HG03378 (cell line): ENCODE measurements around the gene METTL21A.

Experiments
- ATAC-seq: cut with Tn5 transposase; IDR thresholded peaks from one replicate; pipeline ENCODE4 v1.9.1; 2021; ENCODE audit warnings: mild to moderate bottlenecking, moderate library complexity; ENCODE audit not compliant: unreplicated experiment

Gene METTL21A

DNA sequence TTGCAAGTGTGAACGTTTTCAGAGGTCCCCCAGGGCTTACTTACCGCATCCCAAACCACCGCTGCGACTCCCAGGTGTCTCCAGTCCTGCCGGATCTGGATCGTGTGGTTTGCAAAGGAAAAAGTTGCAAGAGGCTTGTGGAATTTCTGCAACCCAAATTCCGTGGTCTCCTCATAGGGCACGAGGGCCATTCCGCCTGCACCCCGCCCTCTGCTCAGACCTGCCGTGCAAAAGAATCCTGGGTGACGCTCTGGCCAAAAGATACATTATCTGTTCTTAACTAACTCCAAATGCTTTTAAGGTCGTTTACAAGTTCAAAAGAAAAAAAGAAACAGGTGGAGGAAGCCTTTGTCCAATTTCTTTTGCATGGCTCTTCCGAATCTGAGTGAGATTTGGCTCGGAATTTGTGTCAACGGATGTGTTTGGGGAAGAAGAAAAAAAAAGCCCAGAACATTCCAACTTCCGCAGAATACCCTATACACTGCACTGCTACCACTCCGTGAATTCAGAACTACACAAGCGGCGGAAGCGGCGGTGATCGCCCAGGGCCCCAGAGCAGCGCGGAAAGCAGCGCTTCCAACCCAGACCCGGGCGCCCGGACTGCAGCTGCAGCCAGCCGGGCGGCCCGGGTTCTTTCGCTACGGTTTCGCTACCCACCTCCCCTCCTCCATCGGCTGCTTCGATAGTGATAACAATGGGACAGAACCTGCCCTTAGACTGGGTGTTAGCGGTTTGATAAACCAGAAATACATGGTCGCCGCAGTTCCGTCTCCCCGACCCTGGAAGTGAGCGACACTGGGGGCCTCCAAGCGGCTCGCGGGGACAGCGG lies 795 bp downstream of the METTL21A start:
- ATAC-seq = peak; percentile 28

- ATAC-seq = no peak
These were observed 3.6 kb downstream of the METTL21A start for GRCh38 chr2:207621501-207622039.

DNA sequence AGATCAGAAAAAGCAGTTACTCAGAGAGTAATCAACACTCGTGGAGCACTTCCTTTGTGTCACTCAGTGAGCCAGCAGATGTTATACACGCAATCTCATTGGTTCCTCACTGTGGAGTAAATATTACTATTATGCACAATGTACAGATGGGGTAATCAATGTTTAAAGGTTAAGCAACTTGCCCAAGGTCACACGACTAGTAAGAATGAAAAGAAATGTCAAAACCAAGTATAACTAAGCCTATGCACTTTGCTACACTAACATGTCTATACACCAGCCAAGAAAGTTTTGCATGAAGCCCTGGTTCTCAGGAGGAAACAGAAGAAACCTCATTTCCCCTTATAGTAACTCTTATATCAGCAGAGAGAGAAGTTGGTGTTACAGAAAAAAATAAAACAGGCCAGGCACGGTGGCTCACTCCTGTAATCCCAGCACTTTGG lies 5.4 kb downstream of the METTL21A start:
- ATAC-seq = peak; percentile 46

DNA sequence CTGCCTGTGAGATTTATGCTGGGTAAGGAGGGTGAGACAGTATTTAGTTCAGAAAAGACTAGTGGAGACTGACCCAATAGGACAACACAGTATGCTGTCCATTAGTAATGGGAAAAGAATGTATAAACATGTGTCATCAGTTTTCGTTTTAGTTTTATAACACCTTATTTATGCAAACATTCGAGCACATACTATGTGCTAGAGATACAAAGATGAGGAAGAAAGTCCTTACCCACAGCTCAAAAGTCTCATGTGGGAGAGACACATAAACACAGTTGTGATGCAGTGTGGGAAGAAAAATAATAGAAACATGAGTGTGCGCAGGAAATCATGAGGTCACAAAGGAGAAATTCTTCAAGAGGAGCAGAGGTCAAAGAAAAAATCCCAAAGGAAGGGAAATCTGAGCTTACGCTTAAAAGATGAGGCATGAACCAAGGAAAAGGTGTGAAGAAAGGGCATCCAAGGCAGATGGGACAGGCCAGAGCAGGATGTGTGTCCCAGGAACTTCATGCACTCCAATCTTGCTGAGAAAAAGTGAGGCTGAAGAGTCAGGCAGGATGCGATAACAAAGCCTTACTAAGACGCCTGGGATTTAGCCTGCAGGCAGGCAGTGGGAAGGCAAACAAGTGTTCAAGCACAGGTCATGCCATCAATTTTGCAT lies 8.1 kb downstream of the METTL21A start:
- no peak for ATAC-seq

DNA sequence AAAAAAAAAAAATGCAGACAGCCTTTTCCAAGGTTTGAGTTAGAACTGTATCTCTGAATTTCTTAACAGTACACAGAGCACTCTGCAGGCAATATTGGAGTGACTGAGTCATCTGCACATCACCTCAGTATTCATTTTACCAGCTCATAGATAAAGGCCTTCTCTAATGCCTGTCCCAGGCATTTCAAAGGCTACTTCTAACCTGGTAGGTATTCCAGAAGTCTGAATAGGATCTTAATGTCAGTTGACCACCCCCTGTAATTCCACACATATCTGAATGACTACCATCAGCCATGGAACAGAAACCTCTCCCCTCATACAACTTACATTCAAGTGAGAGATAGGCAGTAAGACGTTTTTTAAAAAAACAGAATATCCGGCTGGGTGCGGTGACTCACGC lies 9.0 kb downstream of the METTL21A start:
- ATAC-seq = no peak

- no peak for ATAC-seq
These were observed 10.4 kb downstream of the METTL21A start for GRCh38 chr2:207614824-207615223.

- no peak for ATAC-seq
These were observed 12.5 kb downstream of the METTL21A start for GRCh38 chr2:207612714-207613113.

DNA sequence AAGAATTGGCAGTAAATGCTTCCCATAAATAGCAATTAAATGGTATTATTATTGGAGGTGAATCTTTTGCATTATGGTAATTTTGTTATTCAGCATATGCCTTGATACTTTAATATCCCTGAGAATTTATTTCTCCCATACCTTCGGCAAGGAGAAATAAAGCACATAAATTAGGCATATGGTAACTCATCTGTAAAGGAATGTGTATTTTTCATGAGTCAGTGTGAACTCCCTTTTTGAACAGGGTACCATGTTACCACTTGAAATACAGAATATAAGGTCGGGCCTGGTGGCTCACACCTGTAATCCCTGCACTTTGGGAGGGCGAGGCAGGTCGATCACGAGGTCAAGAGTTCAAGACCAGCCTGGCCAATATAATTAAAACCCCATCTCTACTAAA lies 18.4 kb downstream of the METTL21A start:
- no peak for ATAC-seq

DNA sequence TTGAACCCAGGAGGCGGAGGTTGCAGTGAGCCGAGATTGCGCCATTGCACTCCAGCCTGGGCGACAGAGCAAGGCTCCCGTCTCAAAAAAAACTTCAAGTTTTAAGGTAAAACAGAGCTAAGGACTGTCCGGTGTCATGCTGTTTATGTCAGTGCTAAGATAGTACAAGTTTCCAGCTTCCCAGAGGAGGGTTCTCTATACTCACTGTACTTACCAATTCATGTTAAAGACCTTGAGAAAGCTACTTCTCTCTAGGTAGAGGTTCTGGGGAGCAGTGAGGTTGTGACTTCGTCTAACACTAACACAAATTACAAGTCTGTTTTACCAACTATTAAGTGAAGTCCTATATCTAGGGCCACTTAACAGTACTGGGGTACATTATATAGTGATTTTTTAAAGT lies 18.8 kb downstream of the METTL21A start:
- ATAC-seq = no peak

DNA sequence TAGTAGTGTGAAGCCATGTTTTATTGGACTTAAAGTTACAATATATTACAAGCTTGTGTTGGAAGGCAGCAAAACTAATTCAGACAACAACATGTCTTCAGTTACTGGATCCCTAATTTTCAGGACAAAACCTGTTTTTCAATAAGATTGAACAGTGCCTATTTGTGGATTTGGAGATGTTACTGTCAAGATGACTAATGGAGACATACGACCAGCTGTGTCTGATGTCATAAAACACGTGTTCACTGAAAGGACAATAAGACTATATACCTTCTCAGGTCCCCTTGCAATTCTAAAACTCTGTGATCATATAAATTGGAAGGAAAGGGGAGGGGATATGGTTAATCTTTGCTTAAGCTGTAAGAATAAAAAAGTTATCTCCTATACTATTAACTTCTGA lies 21.7 kb downstream of the METTL21A start:
- no peak for ATAC-seq

DNA sequence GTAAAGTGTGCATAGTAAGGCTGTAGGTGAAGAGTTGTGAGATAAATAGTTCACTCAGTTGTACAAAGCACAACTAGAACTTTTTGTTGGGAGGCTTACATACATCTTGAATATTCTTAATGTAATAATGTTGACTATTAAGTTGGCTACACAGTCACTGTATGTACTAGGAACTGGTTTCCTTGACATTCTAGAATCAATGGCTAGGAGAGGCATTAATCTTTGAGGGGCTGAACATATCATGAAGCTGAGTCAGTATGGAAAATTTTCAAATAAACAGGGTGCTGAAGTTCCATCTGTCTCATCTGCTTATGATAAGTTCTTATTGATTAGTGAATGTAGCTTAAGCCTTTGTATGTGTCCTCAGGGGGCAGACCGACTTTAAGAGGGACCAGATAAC lies 23.4 kb downstream of the METTL21A start:
- no peak for ATAC-seq

DNA sequence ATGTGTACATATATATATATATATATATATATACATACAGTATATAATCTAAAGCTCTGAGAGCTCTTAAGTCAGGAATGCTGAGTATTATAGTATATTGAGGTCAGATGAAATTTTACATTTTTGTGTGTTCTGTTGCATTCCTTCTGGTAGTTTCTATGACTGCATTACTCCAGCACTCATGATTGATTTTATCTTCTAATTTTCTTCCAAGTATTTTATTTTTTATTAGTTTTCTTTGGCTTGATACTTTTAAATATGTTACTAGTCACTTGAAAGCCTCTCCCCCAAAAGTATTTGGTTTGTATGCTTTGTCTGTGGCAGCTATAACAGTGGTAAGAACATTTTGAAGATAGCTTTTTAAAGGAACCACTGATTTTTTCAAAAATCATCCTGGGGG lies 25.0 kb downstream of the METTL21A start:
- no peak for ATAC-seq

DNA sequence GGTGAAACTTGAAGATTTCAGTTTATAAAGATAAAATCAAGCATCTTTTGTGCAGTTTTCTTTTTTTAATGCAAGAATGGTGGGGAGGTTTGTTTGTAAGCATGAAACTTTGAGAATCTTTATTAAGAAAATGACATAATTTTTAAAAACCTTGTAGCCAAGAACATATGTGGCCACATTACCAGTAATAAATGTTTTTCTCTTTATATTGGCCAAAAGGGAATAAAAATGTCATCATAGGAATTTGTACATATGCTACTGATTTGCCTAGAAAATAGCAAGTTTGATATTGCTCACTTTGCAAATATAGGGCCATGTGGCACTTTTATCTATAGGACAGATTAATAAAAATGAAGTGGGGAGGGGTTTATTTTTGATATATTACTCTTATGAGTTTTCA lies 25.6 kb downstream of the METTL21A start:
- no peak for ATAC-seq

DNA sequence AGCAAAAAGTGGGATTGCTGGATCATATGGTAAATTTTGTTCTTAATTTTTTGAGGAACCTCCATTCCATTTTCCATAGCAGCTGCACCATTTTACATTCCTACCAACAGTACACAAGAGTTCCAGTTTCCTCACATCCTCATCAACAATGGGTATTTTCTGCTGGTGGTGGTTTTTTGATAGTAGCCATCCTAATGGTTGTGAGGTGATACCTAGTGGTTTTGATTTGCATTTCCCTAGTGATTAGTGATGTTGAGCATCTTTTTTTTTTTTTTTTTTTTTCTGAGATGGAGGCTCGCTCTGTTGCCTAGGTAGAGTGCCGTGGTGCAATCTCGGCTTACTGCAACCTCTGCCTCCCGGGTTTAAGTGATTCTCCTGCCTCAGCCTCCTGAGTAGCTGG lies 30.5 kb downstream of the METTL21A start:
- ATAC-seq = no peak

DNA sequence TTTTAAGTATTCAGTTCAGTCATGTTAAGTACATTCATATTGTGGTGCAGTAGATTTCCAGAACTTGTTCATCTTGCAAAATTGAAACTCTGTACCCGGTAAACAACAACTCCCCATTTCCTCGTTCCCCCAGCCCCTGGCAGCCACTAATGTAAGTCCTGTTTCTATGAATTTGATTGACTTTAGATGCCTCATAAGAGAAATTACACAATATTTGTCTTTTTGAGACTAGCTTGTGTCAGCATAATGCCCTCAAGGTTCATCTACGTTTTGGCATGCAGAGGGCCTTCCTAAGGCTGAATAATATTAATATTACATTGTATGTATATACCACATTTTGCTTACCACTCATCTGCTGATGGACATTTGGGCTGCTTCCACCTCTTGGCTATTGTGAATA lies 30.9 kb downstream of the METTL21A start:
- ATAC-seq = no peak

DNA sequence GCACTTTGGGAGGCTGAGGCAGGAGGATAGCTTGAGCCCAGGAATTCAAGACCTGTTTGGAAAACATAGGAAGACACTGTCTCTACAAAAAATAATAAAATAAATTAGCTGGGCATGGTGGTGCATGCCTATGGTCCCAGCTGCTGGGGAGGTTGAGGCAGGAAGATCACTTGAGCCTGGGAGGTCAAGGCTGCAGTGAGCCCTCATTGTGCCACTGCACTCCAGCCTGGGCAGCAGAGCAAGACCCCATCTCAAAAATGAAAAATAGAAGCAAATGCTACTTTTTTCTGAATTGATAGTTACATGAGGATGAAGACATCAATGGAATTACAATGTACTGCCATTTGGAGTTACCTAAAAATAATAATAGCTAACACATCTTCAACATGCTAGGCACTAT lies 31.9 kb downstream of the METTL21A start:
- no peak for ATAC-seq

- no peak for ATAC-seq
These were observed 36.1 kb downstream of the METTL21A start for GRCh38 chr2:207589143-207589542.

DNA sequence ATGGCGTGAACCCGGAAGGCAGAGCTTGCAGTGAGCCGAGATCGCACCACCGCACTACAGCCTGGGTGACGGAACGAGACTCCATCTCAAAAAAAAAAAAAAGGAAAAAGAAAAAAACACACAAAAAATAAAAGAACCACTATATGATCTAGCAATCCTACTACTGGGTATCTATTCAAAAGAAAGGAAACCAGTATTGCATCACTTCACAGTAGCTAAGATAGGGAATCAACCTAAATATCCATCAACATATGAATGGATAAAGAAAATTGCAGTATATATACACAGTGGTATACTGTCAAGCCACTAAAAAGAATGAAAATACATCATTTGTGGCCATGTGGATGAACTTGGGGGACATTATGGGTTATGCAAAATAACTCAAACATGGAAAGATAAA lies 37.9 kb downstream of the METTL21A start:
- ATAC-seq = no peak

DNA sequence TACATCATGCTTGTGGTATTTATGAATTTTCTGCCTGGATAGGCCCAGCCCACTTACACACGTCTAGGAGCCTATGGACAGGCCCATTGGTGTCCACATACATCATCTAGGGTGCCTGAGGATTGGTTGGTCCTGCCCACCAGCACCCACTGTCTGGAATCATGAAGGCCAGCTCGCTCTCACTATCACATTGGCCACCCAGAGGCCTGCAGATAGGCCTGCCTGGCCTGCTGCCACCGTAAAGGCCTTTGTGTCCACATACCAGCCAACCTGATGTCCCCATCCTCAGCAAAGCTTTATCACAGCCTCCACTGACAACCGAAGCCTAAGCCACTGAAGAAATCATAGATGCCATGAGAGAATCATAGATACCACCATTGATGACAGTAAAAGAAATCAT lies 40.2 kb downstream of the METTL21A start:
- ATAC-seq = no peak

DNA sequence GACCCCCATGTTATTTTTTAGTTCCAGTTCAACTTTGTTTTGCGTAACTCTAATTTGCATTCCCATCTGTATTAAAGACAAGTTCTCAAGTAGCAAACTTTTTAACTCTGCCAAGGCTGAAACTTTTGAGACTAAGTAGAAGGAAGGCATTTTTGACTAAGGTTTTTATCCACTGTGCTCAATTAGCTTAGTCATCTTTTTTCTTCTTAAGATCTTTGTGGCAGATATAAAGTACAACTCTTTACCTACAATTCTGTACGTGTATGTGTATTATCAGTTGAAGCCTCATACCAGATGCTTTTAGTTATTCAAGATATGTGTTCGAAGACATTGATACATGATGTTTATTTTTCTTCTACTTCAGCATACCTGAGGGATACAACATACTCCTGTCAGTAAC lies 53.8 kb downstream of the METTL21A start:
- no peak for ATAC-seq

GRCh38 chr2:207567671-207568070 lies 57.5 kb downstream of the METTL21A start:
- no peak for ATAC-seq
